HPDE6-E6E7 (cell line): ENCODE measurements around the gene SDK1.

ENCODE experiments used
- DNase-seq: peaks from one replicate; pipeline ENCODE4 v3.0.0; 2011; ENCODE audit warnings: missing footprints; ENCODE audit errors: extremely low spot score

Gene SDK1

GRCh38 chr7:3527496-3528124, 226.6 kb downstream of the SDK1 start:
- DNase-seq, result no peak

GRCh38 chr7:3533040-3533439, 232.0 kb downstream of the SDK1 start:
- DNase-seq, result no peak

GRCh38 chr7:3537210-3537875, 236.3 kb downstream of the SDK1 start:
- DNase-seq, result no peak

DNA sequence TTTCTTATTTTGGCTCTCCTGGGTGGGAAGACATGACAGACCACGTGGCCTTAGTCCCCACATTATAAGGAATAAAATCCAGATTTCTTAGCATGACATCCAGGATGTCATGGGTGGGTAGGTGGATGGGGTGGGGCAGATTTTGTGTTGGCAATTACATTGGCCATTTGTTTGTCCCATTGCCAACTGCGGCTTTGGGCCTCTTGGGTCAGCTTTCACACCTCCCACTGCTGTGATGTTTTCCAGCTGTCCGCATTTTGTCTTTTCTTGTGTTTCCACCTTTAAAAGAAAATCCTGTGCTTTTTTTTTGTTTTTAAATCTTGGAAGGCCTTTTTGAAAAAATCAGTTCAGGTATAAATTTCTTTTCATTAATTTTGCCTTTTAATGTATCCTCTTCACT, 237.0 kb downstream of the SDK1 start:
- no peak for DNase-seq

- DNase-seq, result no peak
Observed at GRCh38 chr7:3540456-3541220, 239.6 kb downstream of the SDK1 start.

GRCh38 chr7:3544202-3544601, 243.2 kb downstream of the SDK1 start:
- no peak for DNase-seq

- DNase-seq, result no peak
Observed at GRCh38 chr7:3548815-3549214, 247.8 kb downstream of the SDK1 start.

DNA sequence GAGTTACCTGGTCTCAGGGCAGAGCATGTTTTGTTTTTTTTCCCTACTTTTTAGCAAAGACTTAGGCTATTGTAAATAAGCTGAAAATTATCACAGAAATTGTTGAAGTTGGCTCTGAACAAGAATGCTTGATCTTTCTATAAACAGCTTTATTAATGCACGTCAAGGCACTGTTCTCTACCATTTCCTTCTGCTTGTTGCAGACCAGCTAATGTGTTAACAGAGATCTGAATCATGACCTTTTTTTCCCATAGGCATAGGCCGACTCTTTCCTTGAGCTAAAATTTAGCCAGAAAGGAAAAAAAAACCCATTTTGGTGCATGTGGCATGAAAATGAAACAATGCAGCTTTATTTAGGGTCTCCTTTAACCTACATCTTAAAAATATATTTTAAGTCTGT, 248.5 kb downstream of the SDK1 start:
- no peak for DNase-seq

DNA sequence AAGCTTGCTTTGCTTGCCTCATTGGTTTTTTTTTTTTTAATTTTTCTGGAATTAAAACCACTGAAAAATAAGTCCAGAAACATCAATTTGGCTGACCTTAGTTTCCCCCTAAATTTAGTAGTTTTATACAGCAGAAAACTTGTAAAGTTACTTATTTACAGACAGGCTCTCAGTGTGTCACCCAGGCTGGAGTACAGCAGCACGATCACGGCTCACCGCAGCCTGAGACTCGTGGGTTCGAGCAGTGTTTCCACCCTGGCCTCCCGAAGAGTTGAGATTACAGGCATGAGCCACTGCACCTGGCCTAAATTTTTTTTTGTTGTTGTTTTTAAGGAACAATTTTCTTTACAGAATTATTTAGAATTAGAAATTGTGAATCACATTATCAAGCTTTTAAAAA, 250.5 kb downstream of the SDK1 start:
- no peak for DNase-seq

DNA sequence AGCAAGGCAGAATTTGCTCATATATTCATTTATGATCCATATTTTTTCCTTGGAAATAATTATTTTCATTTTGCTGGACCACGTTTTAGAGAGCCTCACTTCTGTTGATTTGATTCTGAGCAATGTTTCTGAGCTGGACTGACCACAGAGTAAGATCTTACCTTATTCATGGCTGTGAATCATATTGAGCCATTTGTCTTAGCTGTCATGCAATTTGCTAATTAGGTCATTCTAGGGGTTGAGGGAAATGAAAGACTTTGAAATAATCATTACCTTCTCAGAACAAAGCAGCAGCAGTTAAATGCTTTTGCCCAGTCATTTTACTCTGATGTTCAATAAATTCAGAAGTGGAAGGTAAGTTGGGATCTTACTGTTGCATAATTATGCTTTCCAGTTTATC, 251.4 kb downstream of the SDK1 start:
- no peak for DNase-seq

- no peak for DNase-seq
Observed at GRCh38 chr7:3558400-3558799, 257.3 kb downstream of the SDK1 start.

GRCh38 chr7:3559278-3559677, 258.2 kb downstream of the SDK1 start:
- no peak for DNase-seq

DNA sequence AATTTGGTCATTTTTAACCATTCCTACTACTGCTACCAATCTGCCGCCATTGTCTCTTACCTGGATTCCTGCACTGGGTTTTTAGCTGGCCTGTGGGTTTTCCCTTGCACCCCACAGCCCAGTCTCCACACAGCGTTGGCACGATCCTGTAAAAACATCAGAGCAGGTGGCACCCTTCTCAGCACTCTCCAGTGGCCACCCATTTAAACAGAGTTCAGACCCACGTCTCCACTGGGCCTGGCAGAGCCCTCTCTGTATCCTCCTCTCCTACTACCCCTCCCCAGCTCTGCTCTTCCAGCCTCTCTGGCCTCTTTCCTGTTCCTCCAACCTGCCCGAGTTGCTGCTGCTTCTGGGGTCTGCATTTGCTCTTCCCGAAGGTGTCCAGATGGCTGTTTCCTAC, 259.4 kb downstream of the SDK1 start:
- no peak for DNase-seq

DNA sequence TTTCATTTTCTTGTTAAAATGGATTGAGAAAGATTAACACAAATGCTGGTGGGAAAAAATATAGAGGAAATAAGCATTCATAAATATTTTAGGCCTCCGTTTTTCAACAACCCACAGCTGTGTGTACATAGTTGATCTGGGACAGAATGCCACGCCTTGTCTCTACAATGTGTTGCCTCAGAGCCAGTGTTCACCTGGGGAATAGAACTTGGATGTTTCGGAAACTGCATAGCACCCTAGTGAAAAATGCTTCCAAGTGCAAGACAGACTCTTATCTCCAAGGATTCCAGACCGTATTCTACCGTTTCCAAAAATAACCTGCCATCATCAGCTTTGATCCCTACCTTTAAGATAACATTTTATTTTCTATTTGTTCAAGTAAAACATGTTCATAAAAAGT, 260.9 kb downstream of the SDK1 start:
- no peak for DNase-seq

DNA sequence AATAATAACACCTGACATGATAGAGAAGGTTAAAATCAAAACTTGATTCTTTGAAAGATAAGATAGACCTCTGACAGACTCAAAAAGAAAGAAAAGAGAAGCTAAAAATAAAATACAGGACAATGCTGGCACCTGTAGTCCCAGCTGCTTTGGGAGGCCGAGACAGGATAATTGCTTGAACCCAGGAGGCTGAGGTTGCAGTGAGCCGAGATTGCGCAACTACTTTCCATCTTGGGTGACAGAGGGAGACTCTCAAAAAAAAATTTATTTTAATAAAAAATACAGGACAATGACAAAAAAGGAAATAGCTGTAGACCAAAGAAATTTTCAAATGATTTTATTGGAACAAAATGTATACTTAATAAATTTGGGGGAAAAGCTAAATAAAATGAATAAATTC, 263.2 kb downstream of the SDK1 start:
- DNase-seq, result no peak

GRCh38 chr7:3568516-3568915, 267.5 kb downstream of the SDK1 start:
- DNase-seq, result no peak

DNA sequence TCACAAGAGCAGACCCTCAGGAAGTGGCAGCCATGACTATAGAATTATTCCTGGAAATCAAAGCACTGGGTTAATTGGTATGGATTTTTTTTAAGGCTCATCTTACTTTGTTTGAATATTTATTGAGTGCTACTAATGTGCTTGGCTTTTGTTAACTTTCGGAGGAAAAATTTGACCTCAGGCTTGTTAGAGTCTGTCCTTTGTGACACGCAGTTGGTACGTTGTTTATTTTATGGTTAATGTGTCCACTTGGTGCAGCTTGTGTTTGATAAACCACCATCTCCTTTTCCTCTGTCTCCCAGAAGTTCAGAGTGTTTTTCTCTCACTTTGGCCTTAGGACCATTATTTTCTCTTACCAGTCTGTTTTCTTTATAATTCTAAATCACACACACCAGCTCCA, 268.6 kb downstream of the SDK1 start:
- DNase-seq, result no peak

GRCh38 chr7:3573151-3573550, 272.1 kb downstream of the SDK1 start:
- DNase-seq, result no peak

DNA sequence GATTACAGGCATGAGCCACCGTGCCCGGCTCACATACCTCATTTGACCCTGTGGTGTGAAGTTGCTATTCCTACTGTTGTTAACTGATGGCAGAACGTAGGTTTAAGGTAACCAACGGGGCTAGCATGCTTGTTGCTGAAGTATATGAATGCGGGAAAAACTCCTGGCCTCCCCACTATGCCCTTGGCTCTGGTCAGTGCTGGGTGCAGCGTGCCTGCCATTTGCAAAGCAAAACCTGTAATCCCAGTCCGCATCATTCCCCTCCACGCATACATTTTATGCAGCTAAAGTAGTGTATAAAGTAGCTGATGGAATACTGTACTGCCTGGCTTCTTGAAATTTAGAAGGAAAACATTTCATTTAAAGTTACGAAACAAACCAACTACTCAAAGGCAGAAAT, 273.3 kb downstream of the SDK1 start:
- no peak for DNase-seq

- DNase-seq, result no peak
Observed at GRCh38 chr7:3575753-3576531, 274.9 kb downstream of the SDK1 start.

DNA sequence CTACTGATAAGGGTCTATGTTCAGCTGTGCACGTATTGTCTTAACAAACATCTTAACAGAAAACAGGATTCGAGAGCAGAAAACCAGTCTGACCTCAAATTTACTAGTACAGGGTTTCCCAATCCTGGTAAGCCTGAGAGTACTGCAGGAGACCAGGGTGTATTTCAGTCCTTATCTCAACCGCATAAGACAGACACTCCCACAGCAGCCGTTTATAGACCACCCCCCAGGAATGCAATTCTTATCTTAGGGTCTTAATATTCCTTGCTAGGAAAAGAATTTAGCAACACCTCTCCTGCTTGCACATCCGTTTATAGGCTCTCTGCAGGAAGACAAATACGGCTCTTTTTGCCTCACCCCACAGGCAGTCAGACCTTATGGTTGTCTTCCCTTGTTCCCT, 277.3 kb downstream of the SDK1 start:
- DNase-seq, result no peak

DNA sequence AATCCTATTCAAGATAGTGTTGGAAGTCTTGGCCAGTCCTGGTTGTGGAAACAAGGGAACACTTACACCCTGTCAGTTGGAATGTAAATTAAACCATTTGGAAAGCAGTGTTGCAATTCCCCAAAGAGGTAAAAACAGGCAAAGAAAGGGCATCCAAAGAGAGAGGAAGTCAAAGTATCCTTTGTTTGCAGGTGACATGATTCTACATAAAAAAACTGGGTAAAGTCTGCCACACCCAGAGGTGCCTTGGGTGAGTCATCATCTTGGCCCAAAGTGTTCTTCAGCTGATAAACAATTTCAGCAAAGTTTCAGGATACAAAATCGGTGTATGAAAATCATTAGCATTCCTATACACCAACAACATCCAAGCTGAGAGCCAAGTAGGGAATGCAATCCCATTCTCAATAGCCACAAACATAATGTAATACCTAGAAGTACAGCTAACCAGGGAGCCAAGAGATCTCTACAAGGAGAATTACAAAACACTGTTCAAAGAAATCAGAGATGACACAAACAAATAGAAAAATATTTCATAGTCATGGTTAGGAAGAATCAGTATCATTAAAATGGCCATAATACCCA, 278.7 kb downstream of the SDK1 start:
- no peak for DNase-seq
